Ascending aorta (tissue), 2 donors: ENCODE results near the gene C1orf167. TPM values are rescaled to one million over a fixed set of nuclear protein-coding genes. Genes with fewer than 3 reads are reported as not detected.

Experiments
- DNase-seq, 2 donors: peaks; one replicate each; pipeline ENCODE4 v3.0.0-alpha.2; 2019; ENCODE audit warnings: low spot score in 2 of 2
- H3K27ac ChIP-seq, 2 donors: fragments of 200-600 bp; sonication (generic); one replicate each; pipeline ENCODE4 v1.5.1; 2016 to 2017; ENCODE audit warnings: mild to moderate bottlenecking in 1 of 2
- H3K27me3 ChIP-seq: fragments of 200-600 bp; sonication (generic); one replicate; pipeline ENCODE4 v1.5.1; 2017
- H3K36me3 ChIP-seq, 2 donors: fragments of 200-600 bp; sonication (generic); one replicate each; pipeline ENCODE4 v1.5.1; 2016
- H3K4me1 ChIP-seq, 2 donors: fragments of 200-600 bp; sonication (generic); one replicate each; pipeline ENCODE4 v1.5.1; 2016 to 2017; ENCODE audit warnings: mild to moderate bottlenecking in 1 of 2
- H3K4me3 ChIP-seq, 2 donors: fragments of 200-600 bp; sonication (generic); one replicate each; pipeline ENCODE4 v1.5.1; 2016 to 2017; ENCODE audit warnings: mild to moderate bottlenecking in 1 of 2
- H3K9me3 ChIP-seq, 2 donors: fragments of 200-600 bp; sonication (generic); one replicate each; pipeline ENCODE4 v1.5.1; 2016
- intact Hi-C: fragments of 100-400 bp; cut with DNase I; formaldehyde crosslinking; loops from one replicate; pipeline ENCODE4 v1.15.1; 2023
- total RNA-seq: library from RNA; depleted of rRNA; stranded (reverse); fragments of >200 nt; gene quantifications from one replicate; pipeline ENCODE4 v1.1.0, GENCODE V29; 2016
- TF ChIP-seq, protein P1 (sequence below), 3 experiments: fragments of 200-600 bp in 2 of 3; fragments of 450-650 bp in 1 of 3; sonication (generic) in 2 of 3; IDR thresholded peaks; one replicate each; pipeline ENCODE4 v1.5.1; 2016 to 2019; ENCODE audit warnings: antibody characterized with exemption in 3 of 3, mild to moderate bottlenecking in 1 of 3, moderate library complexity in 1 of 3

The C1orf167 gene
- total RNA-seq, 1 donor from 2014 or later, result not detected

DNA sequence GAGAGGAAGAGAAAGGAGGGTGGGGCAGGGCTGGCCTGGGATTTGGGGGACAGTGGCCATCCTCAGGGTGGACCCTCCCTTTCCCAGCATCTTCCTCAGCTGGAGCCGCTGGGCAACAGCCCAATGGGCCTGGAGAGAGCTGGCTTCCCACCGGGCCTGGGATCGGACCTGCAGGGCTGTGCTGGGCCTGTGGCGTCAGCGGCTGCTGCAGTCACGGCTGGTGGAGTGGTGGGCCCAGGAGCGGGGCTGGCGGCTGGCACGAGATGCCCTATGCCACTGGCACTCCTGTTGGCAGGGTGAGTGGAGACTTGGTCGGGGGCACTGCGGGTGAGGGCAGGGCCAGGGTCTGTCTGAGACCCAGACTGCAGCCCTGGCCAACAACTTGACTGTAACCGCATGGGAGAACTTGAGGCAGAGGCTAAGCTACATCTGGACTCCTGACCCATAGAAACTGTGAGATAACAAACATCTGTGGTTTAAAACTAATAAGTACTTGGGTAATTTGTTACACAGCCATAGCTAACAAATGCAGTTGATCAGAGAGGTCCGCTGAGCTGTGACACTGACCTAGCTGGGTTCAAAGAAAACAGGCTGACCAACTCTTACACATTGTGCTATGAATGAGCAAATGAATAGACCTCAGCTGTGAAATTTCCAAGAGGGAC lies 17.9 kb downstream of the C1orf167 start:
- no peak overlapping the region for H3K27ac ChIP-seq
- no peaks in the 10 kb centered on the region for H3K9me3 ChIP-seq
- DNase-seq, result no peak
- TF ChIP-seq, protein P1, sequence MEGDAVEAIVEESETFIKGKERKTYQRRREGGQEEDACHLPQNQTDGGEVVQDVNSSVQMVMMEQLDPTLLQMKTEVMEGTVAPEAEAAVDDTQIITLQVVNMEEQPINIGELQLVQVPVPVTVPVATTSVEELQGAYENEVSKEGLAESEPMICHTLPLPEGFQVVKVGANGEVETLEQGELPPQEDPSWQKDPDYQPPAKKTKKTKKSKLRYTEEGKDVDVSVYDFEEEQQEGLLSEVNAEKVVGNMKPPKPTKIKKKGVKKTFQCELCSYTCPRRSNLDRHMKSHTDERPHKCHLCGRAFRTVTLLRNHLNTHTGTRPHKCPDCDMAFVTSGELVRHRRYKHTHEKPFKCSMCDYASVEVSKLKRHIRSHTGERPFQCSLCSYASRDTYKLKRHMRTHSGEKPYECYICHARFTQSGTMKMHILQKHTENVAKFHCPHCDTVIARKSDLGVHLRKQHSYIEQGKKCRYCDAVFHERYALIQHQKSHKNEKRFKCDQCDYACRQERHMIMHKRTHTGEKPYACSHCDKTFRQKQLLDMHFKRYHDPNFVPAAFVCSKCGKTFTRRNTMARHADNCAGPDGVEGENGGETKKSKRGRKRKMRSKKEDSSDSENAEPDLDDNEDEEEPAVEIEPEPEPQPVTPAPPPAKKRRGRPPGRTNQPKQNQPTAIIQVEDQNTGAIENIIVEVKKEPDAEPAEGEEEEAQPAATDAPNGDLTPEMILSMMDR (IDR thresholded peaks at IDR 0.05), result no peak
- H3K4me1 ChIP-seq, result peaks cover 0 to 3% of the 10 kb centered on the region in 2 donors
- no peaks in the 10 kb centered on the region for H3K27me3 ChIP-seq
- H3K4me3 ChIP-seq, result no peak overlapping the region
- intact Hi-C loops, result no loop called here
- no peaks in the 10 kb centered on the region for H3K36me3 ChIP-seq

DNA sequence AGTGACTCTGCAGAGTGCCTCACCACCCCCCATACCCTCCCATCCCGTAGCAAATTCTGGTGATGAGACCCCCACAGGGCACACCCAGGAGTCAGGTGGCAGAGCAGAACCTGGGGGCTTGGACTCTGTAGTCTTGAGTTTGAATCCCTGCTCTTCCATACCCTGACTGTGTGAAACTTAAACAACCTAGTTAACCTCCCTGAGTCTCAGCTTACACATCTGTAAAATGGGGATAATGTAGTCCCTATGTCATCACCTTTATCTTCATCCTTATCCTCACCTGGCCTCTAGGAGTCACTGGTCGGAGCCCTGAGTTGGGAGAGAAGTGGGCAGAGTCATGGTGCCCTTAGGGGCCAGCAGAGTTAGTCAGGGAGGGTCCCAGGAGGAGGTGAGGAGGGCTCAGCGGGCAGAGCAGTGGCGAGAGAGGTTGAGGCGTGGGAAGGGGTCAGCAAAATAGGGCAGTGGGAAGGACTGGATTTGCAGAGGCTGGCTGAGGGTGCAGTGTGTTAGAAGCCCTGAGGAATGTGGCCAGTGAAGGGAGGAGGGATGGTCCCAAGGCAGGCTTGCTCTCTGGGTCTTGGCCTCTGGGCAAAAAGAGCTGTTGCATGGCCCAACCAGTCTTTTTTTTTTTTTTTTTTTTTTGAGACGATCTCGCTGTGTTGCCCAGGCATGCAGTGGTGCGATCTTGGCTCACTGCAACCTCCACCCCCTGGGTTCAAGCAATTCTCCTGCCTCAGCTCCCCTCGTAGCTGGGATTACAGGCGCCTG lies 18.6 kb downstream of the C1orf167 start:
- no peaks in the 10 kb centered on the region for H3K27me3 ChIP-seq
- peaks cover 0 to 10% of the 10 kb centered on the region in 2 donors for H3K4me1 ChIP-seq
- intact Hi-C loops, result no loop called here
- no peak for DNase-seq
- H3K27ac ChIP-seq, result no peak overlapping the region
- no peak overlapping the region for H3K4me3 ChIP-seq
- H3K9me3 ChIP-seq, result no peaks in the 10 kb centered on the region
- H3K36me3 ChIP-seq, result no peaks in the 10 kb centered on the region
- TF ChIP-seq, protein P1 (IDR thresholded peaks at IDR 0.05), result no peak

DNA sequence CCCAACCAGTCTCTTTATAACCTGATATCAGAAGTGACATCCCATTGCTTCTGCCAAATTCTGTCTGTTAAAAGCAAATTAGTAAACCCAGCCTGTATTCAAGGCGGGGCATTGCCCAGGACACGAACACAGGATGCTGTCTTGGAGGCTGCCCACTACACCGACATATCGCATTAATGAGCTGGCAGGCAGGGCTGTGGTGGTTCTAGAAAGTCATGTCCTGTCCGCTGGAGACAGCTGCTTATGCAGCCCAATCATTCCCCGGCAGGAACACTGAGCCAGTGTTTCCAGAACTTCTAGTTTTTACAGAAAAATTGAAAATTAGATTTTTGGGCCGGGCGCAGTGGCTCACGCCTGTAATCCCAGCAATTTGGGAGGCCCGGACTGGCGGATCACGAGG lies 19.3 kb downstream of the C1orf167 start:
- intact Hi-C loops, result no loop called here
- Histone ChIP-seq H3K36me3 (no peaks in the 10 kb centered on the region), H3K4me3 (no peak overlapping the region), H3K4me1 (peaks cover 0 to 11% of the 10 kb centered on the region in 2 donors), H3K9me3 (no peaks in the 10 kb centered on the region), H3K27me3 (no peaks in the 10 kb centered on the region), H3K27ac (no peak overlapping the region)
- no peak for DNase-seq
- TF ChIP-seq, protein P1 (IDR thresholded peaks at IDR 0.05), result no peak

DNA sequence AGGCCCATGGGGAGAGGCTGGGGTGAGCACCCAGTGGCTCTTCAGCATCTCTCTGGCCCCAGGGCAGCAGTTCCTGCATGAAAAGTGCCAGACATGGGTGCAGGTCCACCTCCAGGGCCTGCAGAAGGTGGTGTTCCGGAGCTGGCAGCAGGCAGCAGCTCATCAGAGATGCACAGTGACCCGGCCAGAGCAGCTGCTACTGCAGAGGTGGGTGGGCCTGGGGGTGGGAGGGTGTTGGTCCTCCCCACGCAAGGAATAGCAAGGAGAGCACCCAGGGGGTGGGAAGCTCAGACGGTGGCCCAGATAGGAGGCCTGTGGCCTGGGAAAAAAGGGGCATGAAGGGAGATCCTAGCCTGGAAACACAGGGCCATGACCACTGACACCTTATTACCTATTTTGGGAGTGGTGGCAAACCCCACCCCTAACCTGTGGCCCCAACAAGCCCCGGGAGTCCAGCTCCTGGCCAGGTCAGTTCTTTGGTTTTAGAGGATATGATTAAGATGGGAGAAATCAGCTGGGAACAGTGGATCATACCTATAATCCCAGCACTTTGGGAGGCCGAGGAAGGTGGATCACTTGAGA lies 20.2 kb downstream of the C1orf167 start:
- Histone ChIP-seq H3K4me3 (no peak overlapping the region), H3K9me3 (no peaks in the 10 kb centered on the region), H3K27me3 (no peaks in the 10 kb centered on the region), H3K36me3 (no peaks in the 10 kb centered on the region), H3K27ac (no peak overlapping the region), H3K4me1 (peaks cover 0 to 19% of the 10 kb centered on the region in 2 donors)
- intact Hi-C loops, result no loop called here
- TF ChIP-seq, protein P1 (IDR thresholded peaks at IDR 0.05), result no peak
- DNase-seq, result no peak

DNA sequence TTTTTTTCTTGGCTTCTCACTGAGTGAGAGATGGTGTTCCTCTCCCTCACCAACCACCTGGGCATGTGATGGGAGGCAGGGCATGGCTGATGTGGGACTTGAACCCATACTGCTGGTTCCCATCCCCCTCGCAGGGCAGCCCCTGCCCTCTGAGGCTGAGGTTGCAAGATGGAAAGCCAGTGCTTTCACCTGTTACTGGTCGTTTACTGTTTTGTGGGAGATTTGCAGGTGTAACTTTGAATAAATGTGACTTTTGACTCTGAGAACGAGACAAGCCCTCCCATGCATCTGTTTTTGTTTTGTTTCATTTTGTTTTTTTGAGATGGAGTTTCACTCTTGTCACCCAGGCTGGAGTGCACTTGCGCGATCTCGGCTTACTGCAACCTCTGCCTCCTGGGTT lies 21.6 kb downstream of the C1orf167 start:
- Histone ChIP-seq H3K36me3 (no peaks in the 10 kb centered on the region), H3K27me3 (no peaks in the 10 kb centered on the region), H3K9me3 (no peaks in the 10 kb centered on the region), H3K4me1 (peaks cover 9 to 33% of the 10 kb centered on the region in 2 donors), H3K4me3 (no peak overlapping the region), H3K27ac (no peak overlapping the region)
- intact Hi-C loops, result no loop called here
- TF ChIP-seq, protein P1 (IDR thresholded peaks at IDR 0.05), result no peak
- no peak for DNase-seq
